ENCODE measurements around the gene SMPD3. TPM values are rescaled to one million over a fixed set of nuclear protein-coding genes. Genes with fewer than 3 reads are reported as not detected.

The SMPD3 gene
- total and polyA plus RNA-seq, 10 donors: 0.66 to 6.5 (median 1.9) TPM

GRCh38 chr16:68345351-68345810, 102.9 kb downstream of the SMPD3 start:
- peaks cover 0 to 100% (median 87%) of the 10 kb centered on the region in 6 donors for H3K36me3 ChIP-seq
- 67 to 82% (median 77%) methylated on average over 11 of the region's 11 CpGs for WGBS, 5 donors

DNA sequence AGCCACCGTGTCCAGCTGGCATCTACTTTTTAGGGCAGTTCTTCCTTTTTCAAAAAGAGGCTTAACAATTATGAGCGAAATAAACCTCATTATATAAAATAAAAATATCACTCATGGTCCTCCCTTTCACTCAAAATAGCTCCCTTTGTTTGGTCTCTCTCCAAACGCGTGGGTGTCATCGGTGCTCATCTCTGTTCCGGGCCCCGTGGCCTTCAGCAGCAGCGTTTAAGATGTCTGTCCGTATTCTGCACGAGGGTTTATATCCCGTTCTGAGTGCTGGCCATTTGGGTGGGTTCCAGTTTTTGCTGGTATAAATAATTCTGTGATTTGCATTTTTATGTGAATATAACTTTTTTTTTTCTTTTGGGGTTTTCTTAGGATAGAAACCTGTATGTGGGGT, 104.1 kb downstream of the SMPD3 start:
- intact Hi-C loops (cut with DNase I; ENCODE audit: low total_unique reads): no loop called here
- no peaks in the 10 kb centered on the region for H3K4me1 ChIP-seq
- H3K36me3 ChIP-seq: peaks cover 0 to 100% (median 88%) of the 10 kb centered on the region in 6 donors
- peak; percentile 12 for DNase-seq
- 74 to 90% (median 86%) methylated on average over 11 of the region's 11 CpGs for WGBS, 5 donors
- no peaks in the 10 kb centered on the region for H3K27me3 ChIP-seq (replicated peaks in 1 of 7)
- no peak overlapping the region for H3K27ac ChIP-seq
- no peak overlapping the region for H3K4me3 ChIP-seq
- TF ChIP-seq POLR2A (IDR thresholded peaks at IDR 0.05) (no peak), POLR2AphosphoS5 (IDR thresholded peaks at IDR 0.05) (no peak)
- TF ChIP-seq, protein P1, sequence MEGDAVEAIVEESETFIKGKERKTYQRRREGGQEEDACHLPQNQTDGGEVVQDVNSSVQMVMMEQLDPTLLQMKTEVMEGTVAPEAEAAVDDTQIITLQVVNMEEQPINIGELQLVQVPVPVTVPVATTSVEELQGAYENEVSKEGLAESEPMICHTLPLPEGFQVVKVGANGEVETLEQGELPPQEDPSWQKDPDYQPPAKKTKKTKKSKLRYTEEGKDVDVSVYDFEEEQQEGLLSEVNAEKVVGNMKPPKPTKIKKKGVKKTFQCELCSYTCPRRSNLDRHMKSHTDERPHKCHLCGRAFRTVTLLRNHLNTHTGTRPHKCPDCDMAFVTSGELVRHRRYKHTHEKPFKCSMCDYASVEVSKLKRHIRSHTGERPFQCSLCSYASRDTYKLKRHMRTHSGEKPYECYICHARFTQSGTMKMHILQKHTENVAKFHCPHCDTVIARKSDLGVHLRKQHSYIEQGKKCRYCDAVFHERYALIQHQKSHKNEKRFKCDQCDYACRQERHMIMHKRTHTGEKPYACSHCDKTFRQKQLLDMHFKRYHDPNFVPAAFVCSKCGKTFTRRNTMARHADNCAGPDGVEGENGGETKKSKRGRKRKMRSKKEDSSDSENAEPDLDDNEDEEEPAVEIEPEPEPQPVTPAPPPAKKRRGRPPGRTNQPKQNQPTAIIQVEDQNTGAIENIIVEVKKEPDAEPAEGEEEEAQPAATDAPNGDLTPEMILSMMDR (IDR thresholded peaks at IDR 0.05 in 8 of 11, conservative IDR thresholded peaks at IDR 0.05 in 3 of 11): no peak
- H3K9me3 ChIP-seq: no peaks in the 10 kb centered on the region

More at GRCh38 chr16:68345351-68345810, 102.9 kb downstream of the SMPD3 start:
- Histone ChIP-seq H3K9me3 (no peaks in the 10 kb centered on the region), H3K27ac (no peak overlapping the region), H3K27me3 (replicated peaks in 1 of 7) (no peaks in the 10 kb centered on the region), H3K4me3 (no peak overlapping the region), H3K4me1 (no peaks in the 10 kb centered on the region)
- TF ChIP-seq, protein P1 (IDR thresholded peaks at IDR 0.05 in 8 of 11, conservative IDR thresholded peaks at IDR 0.05 in 3 of 11): no peak
- TF ChIP-seq POLR2A (IDR thresholded peaks at IDR 0.05): no peak
- TF ChIP-seq POLR2AphosphoS5 (IDR thresholded peaks at IDR 0.05): no peak
- DNase-seq: no peak
- intact Hi-C loops (cut with DNase I; ENCODE audit: low total_unique reads): no loop called here

GRCh38 chr16:68343137-68343536, 105.2 kb downstream of the SMPD3 start:
- no peak overlapping the region for H3K4me3 ChIP-seq
- 94 to 97% (median 96%) methylated on average over 7 of the region's 7 CpGs for WGBS, 5 donors
- H3K9me3 ChIP-seq: no peaks in the 10 kb centered on the region
- TF ChIP-seq, protein P1 (IDR thresholded peaks at IDR 0.05 in 8 of 11, conservative IDR thresholded peaks at IDR 0.05 in 3 of 11): no peak
- no peak for TF ChIP-seq POLR2A (IDR thresholded peaks at IDR 0.05)
- no peak for TF ChIP-seq POLR2AphosphoS5 (IDR thresholded peaks at IDR 0.05)
- H3K27me3 ChIP-seq (replicated peaks in 1 of 7): no peaks in the 10 kb centered on the region
- DNase-seq: no peak
- intact Hi-C loops (cut with DNase I; ENCODE audit: low total_unique reads): no loop called here
- no peak overlapping the region for H3K27ac ChIP-seq
- H3K4me1 ChIP-seq: no peaks in the 10 kb centered on the region
- H3K36me3 ChIP-seq: peaks cover 0 to 100% (median 87%) of the 10 kb centered on the region in 6 donors

GRCh38 chr16:68342620-68343019, 105.7 kb downstream of the SMPD3 start:
- H3K36me3 ChIP-seq: peaks cover 0 to 100% (median 86%) of the 10 kb centered on the region in 6 donors
- no peak overlapping the region for H3K4me3 ChIP-seq
- intact Hi-C loops (cut with DNase I; ENCODE audit: low total_unique reads): no loop called here
- H3K4me1 ChIP-seq: no peaks in the 10 kb centered on the region
- TF ChIP-seq POLR2A (IDR thresholded peaks at IDR 0.05): no peak
- TF ChIP-seq POLR2AphosphoS5 (IDR thresholded peaks at IDR 0.05): no peak
- TF ChIP-seq, protein P1 (IDR thresholded peaks at IDR 0.05 in 8 of 11, conservative IDR thresholded peaks at IDR 0.05 in 3 of 11): no peak
- no peak overlapping the region for H3K27ac ChIP-seq
- H3K9me3 ChIP-seq: no peaks in the 10 kb centered on the region
- no peaks in the 10 kb centered on the region for H3K27me3 ChIP-seq (replicated peaks in 1 of 7)
- WGBS, 5 donors: 89 to 100% (median 98%) methylated on average over 2 to 7 of the region's 7 CpGs
- DNase-seq: no peak

Data from spleen (tissue), 11 donors.